ENCODE results near the gene PGLYRP3.

- no peak for TF ChIP-seq ZNF184 (CRISPR knock-in tag; IDR thresholded peaks at IDR 0.05)
- no peak for TF ChIP-seq GTF2F1 (IDR thresholded peaks at IDR 0.05; ENCODE audit: low read depth, low read length)
- TF ChIP-seq ZNF785 (CRISPR knock-in tag; IDR thresholded peaks at IDR 0.05): no peak
Observed at GRCh38 chr1:153350321-153350957, 37.7 kb upstream of the PGLYRP3 start.

Data from K562 (cell line).